Transverse colon (tissue), 4 donors: Measurements from ENCODE around the gene PNLIP. TPM values are rescaled to one million over a fixed set of nuclear protein-coding genes. Genes with fewer than 3 reads are reported as not detected.

Experiments used
- DNase-seq: peaks from one replicate; pipeline ENCODE4 v3.0.0-alpha.2; 2019
- H3K27ac ChIP-seq, 4 donors: fragments of 200-600 bp; sonication (generic); 2 replicates each; pipeline ENCODE4 v1.5.1; 2016 to 2018; ENCODE audit warnings: inconsistent platforms in 4 of 4
- H3K27me3 ChIP-seq: fragments of 200-600 bp; sonication (generic); 2 replicates; pipeline ENCODE4 v1.5.1; 2017; ENCODE audit warnings: inconsistent platforms
- H3K36me3 ChIP-seq, 4 donors: fragments of 200-600 bp; sonication (generic); 2 replicates each; pipeline ENCODE4 v1.5.1; 2017 to 2019; ENCODE audit warnings: inconsistent platforms in 4 of 4
- H3K4me1 ChIP-seq, 4 donors: fragments of 200-600 bp; sonication (generic); 2 replicates each; pipeline ENCODE4 v1.5.1; 2017 to 2020; ENCODE audit warnings: inconsistent platforms in 4 of 4
- H3K4me3 ChIP-seq, 4 donors: fragments of 200-600 bp; sonication (generic); 1 replicate in 1 of 4; 2 replicates in 3 of 4; pipeline versions ENCODE4 v1.5.1 to v1.6.1; 2017 to 2019; ENCODE audit warnings: inconsistent platforms in 4 of 4
- H3K9me3 ChIP-seq, 2 donors: fragments of 200-600 bp; sonication (generic); 2 replicates each; pipeline ENCODE4 v1.5.1; 2017 to 2019; ENCODE audit warnings: inconsistent platforms in 2 of 2
- CTCF ChIP-seq, 5 experiments: fragments of 200-600 bp in 3 of 5; fragments of 450-650 bp in 2 of 5; sonication (generic) in 3 of 5; IDR thresholded peaks; 1 replicate in 2 of 5; 2 replicates in 3 of 5; pipeline ENCODE4 v1.5.1; 2016 to 2017; ENCODE audit warnings: antibody characterized with exemption in 5 of 5, inconsistent platforms in 3 of 5, mild to moderate bottlenecking in 2 of 5, moderate library complexity in 1 of 5
- EP300 ChIP-seq: sonication (generic); formaldehyde crosslinking; IDR thresholded peaks from one replicate; pipeline ENCODE4 v1.6.1; 2017; ENCODE audit warnings: antibody characterized with exemption, low read depth
- POLR2A ChIP-seq: fragments of 450-650 bp; IDR thresholded peaks from one replicate; pipeline ENCODE4 v1.6.1; 2016; ENCODE audit warnings: antibody characterized with exemption, mild to moderate bottlenecking, moderate library complexity
- POLR2AphosphoS5 ChIP-seq, 3 donors: sonication (generic); formaldehyde crosslinking; IDR thresholded peaks; one replicate each; pipeline ENCODE4 v1.6.1; 2016; ENCODE audit warnings: antibody characterized with exemption in 3 of 3
- WGBS, 2 donors: methylation state at CpG; one replicate each; pipeline ENCODE4 v1.1.5; 2018; ENCODE audit warnings: low coverage in 1 of 2; 5-methylcytosine and 5-hydroxymethylcytosine counted together
- in situ Hi-C, 4 donors: fragments of 200-750 bp; cut with MboI; loops; one replicate each; pipeline versions ENCODE4 v1.15.0 to v1.15.1; 2017; ENCODE audit warnings: low sequenced_read_pairs in 3 of 4, low pct_ligation_motif_present in 1 of 4, low pct_unique_long_range_greater_than_20kb in 1 of 4
- intact Hi-C: fragments of 100-400 bp; cut with DNase I; formaldehyde crosslinking; loops from one replicate; pipeline ENCODE4 v1.15.1; 2023; ENCODE audit warnings: low total_unique reads
- total RNA-seq, 4 donors: library from RNA; depleted of rRNA; stranded (reverse); fragments of >200 nt; gene quantifications; one replicate each; pipeline ENCODE4 v1.1.0, GENCODE V29; 2016

PNLIP gene
- total RNA-seq, 4 donors from 2014 or later, result not detected

GRCh38 chr10:116536810-116537209 lies 8.9 kb upstream of the PNLIP start:
- in situ Hi-C loops (no loop called here), intact Hi-C loops (no loop called here)
- no peaks in the 10 kb centered on the region for H3K9me3 ChIP-seq
- no peak for DNase-seq
- 91 to 93% methylated on average over 2 of the region's 2 CpGs for WGBS, 2 donors
- H3K4me3 ChIP-seq, result no peak overlapping the region
- H3K27me3 ChIP-seq, result peaks cover 3% of the 10 kb centered on the region
- H3K36me3 ChIP-seq, result no peaks in the 10 kb centered on the region
- no peak overlapping the region for H3K27ac ChIP-seq
- no peak for TF ChIP-seq EP300
- TF ChIP-seq POLR2A, result no peak
- TF ChIP-seq POLR2AphosphoS5 (IDR thresholded peaks at IDR 0.05), result no peak
- no peak for TF ChIP-seq CTCF (IDR thresholded peaks at IDR 0.05)
- no peaks in the 10 kb centered on the region for H3K4me1 ChIP-seq

- Histone ChIP-seq H3K9me3 (no peaks in the 10 kb centered on the region), H3K4me1 (no peaks in the 10 kb centered on the region), H3K27me3 (peaks cover 3% of the 10 kb centered on the region), H3K4me3 (no peak overlapping the region), H3K27ac (no peak overlapping the region), H3K36me3 (no peaks in the 10 kb centered on the region)
- TF ChIP-seq POLR2AphosphoS5 (IDR thresholded peaks at IDR 0.05) (no peak), EP300 (no peak), CTCF (IDR thresholded peaks at IDR 0.05) (no peak), POLR2A (no peak)
- no peak for DNase-seq
- intact Hi-C loops, result no loop called here
- in situ Hi-C loops, result no loop called here
Measured at GRCh38 chr10:116538456-116538855, 7.3 kb upstream of the PNLIP start.

GRCh38 chr10:116538992-116539391 lies 6.7 kb upstream of the PNLIP start:
- Histone ChIP-seq H3K27me3 (peaks cover 3% of the 10 kb centered on the region), H3K4me1 (no peaks in the 10 kb centered on the region), H3K9me3 (no peaks in the 10 kb centered on the region), H3K27ac (no peak overlapping the region), H3K36me3 (no peaks in the 10 kb centered on the region), H3K4me3 (no peak overlapping the region)
- intact Hi-C loops, result no loop called here
- TF ChIP-seq POLR2A (no peak), POLR2AphosphoS5 (IDR thresholded peaks at IDR 0.05) (no peak), EP300 (no peak), CTCF (IDR thresholded peaks at IDR 0.05) (no peak)
- in situ Hi-C loops, result no loop called here
- no peak for DNase-seq

GRCh38 chr10:116540814-116541213 lies 4.9 kb upstream of the PNLIP start:
- H3K4me1 ChIP-seq, result no peaks in the 10 kb centered on the region
- H3K36me3 ChIP-seq, result no peaks in the 10 kb centered on the region
- 83 to 92% methylated on average over 2 of the region's 2 CpGs for WGBS, 2 donors
- H3K27ac ChIP-seq, result no peak overlapping the region
- no peaks in the 10 kb centered on the region for H3K9me3 ChIP-seq
- TF ChIP-seq CTCF (IDR thresholded peaks at IDR 0.05), result no peak
- no peak for TF ChIP-seq POLR2AphosphoS5 (IDR thresholded peaks at IDR 0.05)
- no peak for TF ChIP-seq POLR2A
- no peak for TF ChIP-seq EP300
- in situ Hi-C loops, result no loop called here
- H3K4me3 ChIP-seq, result no peak overlapping the region
- peaks cover 3% of the 10 kb centered on the region for H3K27me3 ChIP-seq
- intact Hi-C loops, result no loop called here
- no peak for DNase-seq
